SK-N-SH (cell line): Measurements from ENCODE around the gene PLEKHG2. TPM values are rescaled to one million over a fixed set of nuclear protein-coding genes. Genes with fewer than 3 reads are reported as not detected.

Experiments used
- CTCF ChIA-PET: fragments of 300-600, 350-600 bp; formaldehyde crosslinking; extraction: SDS; loops from one replicate; lab custom pipeline; 2021; lab: Yijun Ruan, JAX
- POLR2A ChIA-PET: fragments of 350-600 bp; sonication (Branson Sonifier 250); formaldehyde crosslinking; extraction: SDS; loops from one replicate; lab custom pipeline; 2020; ENCODE audit warnings: antibody characterized with exemption, inconsistent platforms; lab: Yijun Ruan, JAX
- DNase-seq: peaks from one replicate; pipeline ENCODE4 v3.0.0; 2012
- H2AFZ ChIP-seq: fragments of 200-600 bp; sonication (generic); 2 replicates; pipeline ENCODE4 v1.8.1; 2016; ENCODE audit warnings: antibody characterized with exemption, mild to moderate bottlenecking, low read depth
- H3F3A ChIP-seq: fragments of 200-600 bp; sonication (generic); replicated peaks from 2 replicates; pipeline ENCODE3; 2016; ENCODE audit warnings: antibody characterized with exemption, mild to moderate bottlenecking; ENCODE audit not compliant: insufficient read depth
- H3K27ac ChIP-seq, 2 experiments: fragments of 200-500 bp in 1 of 2; fragments of 200-600 bp in 1 of 2; sonication (Bioruptor generic) in 1 of 2; sonication (generic), shearing (Covaris generic) in 1 of 2; 2 replicates each; pipeline versions ENCODE4 v1.5.1 to v1.6.1; 2014 to 2016; ENCODE audit warnings: low read depth in 2 of 2, inconsistent platforms in 1 of 2, low read length in 1 of 2, mild to moderate bottlenecking in 1 of 2, mixed read lengths in 1 of 2
- H3K27me3 ChIP-seq: fragments of 200-600 bp; sonication (generic), shearing (Covaris generic); 2 replicates; pipeline ENCODE4 v1.6.1; 2016; ENCODE audit warnings: mixed run types; ENCODE audit not compliant: insufficient read depth
- H3K36me3 ChIP-seq, 2 experiments: fragments of 200-500 bp in 1 of 2; fragments of 200-600 bp in 1 of 2; sonication (Bioruptor generic) in 1 of 2; sonication (generic) in 1 of 2; replicated peaks in 1 of 2; 2 replicates each; pipeline versions ENCODE3 to v1.5.1; 2014 to 2016; ENCODE audit warnings: low read length in 1 of 2, mild to moderate bottlenecking in 1 of 2; ENCODE audit not compliant: insufficient read depth in 2 of 2, control insufficient read depth in 1 of 2
- H3K4me1 ChIP-seq, 2 experiments: fragments of 200-500 bp in 1 of 2; fragments of 200-600 bp in 1 of 2; sonication (Bioruptor generic) in 1 of 2; sonication (generic), shearing (Covaris generic) in 1 of 2; 2 replicates each; pipeline versions ENCODE4 v1.5.1 to v1.6.1; 2014 to 2016; ENCODE audit warnings: low read depth in 1 of 2, low read length in 1 of 2, mixed run types in 1 of 2; ENCODE audit not compliant: insufficient read depth in 2 of 2, control insufficient read depth in 1 of 2
- H3K4me2 ChIP-seq: fragments of 200-600 bp; sonication (generic), shearing (Covaris generic); 2 replicates; pipeline ENCODE4 v1.6.1; 2017; ENCODE audit warnings: mixed run types
- H3K4me3 ChIP-seq, 2 experiments: fragments of 200-500 bp in 1 of 2; fragments of 200-600 bp in 1 of 2; sonication (Bioruptor generic) in 1 of 2; sonication (generic), shearing (Covaris generic) in 1 of 2; 2 replicates each; pipeline versions ENCODE4 v1.5.1 to v1.8.1; 2014 to 2016; ENCODE audit warnings: low read depth in 2 of 2, inconsistent platforms in 1 of 2, low read length in 1 of 2, mild to moderate bottlenecking in 1 of 2, mixed read lengths in 1 of 2, moderate library complexity in 1 of 2
- H3K79me2 ChIP-seq: fragments of 200-600 bp; sonication (generic); 2 replicates; pipeline ENCODE4 v1.8.1; 2017; ENCODE audit warnings: mild to moderate bottlenecking; ENCODE audit not compliant: insufficient read depth
- H3K9ac ChIP-seq: fragments of 200-600 bp; sonication (generic); 2 replicates; pipeline ENCODE4 v1.6.1; 2017; ENCODE audit warnings: mixed run types
- H3K9me2 ChIP-seq: fragments of 200-600 bp; sonication (generic); 2 replicates; pipeline ENCODE4 v1.6.1; 2017; ENCODE audit warnings: mixed run types
- H3K9me3 ChIP-seq: fragments of 200-600 bp; sonication (generic); 2 replicates; pipeline ENCODE4 v1.6.1; 2017; ENCODE audit warnings: mixed run types, mild to moderate bottlenecking, moderate library complexity
- H4K20me1 ChIP-seq: fragments of 200-600 bp; sonication (generic); 2 replicates; pipeline ENCODE4 v1.6.1; 2017; ENCODE audit warnings: mild to moderate bottlenecking, mixed run types; ENCODE audit not compliant: insufficient read depth
- ELF1 ChIP-seq: IDR thresholded peaks from 2 replicates; pipeline ENCODE4 v1.4.0; 2012
- EP300 ChIP-seq, 2 experiments: IDR thresholded peaks; 2 replicates each; pipeline versions ENCODE4 v1.4.0 to v1.6.1; 2012; ENCODE audit warnings: borderline replicate concordance in 1 of 2, low read depth in 1 of 2, low read length in 1 of 2
- EZH2phosphoT487 ChIP-seq: fragments of 200-600 bp; sonication (generic); IDR thresholded peaks from 2 replicates; pipeline ENCODE4 v1.6.1; 2017; ENCODE audit warnings: low read depth, mixed run types, mild to moderate bottlenecking, antibody characterized with exemption, moderate library complexity, borderline replicate concordance
- FOXM1 ChIP-seq: IDR thresholded peaks from 2 replicates; pipeline ENCODE4 v1.4.0; 2012; ENCODE audit warnings: low read depth, mild to moderate bottlenecking
- GABPA ChIP-seq: IDR thresholded peaks from 2 replicates; pipeline ENCODE4 v1.4.0; 2012; ENCODE audit warnings: low read depth, mild to moderate bottlenecking
- GATA2 ChIP-seq: sonication (generic); formaldehyde crosslinking; IDR thresholded peaks from 2 replicates; pipeline ENCODE4 v1.5.0; 2020; ENCODE audit warnings: mild to moderate bottlenecking, missing genetic modification reagents
- JUND ChIP-seq: IDR thresholded peaks from 2 replicates; pipeline ENCODE4 v1.4.0; 2012
- MXI1 ChIP-seq: IDR thresholded peaks from 2 replicates; pipeline ENCODE4 v1.6.1; 2012; ENCODE audit warnings: mild to moderate bottlenecking, low read depth, low read length, improper control_type of control experiment
- NFIC ChIP-seq: IDR thresholded peaks from 2 replicates; pipeline ENCODE4 v1.4.0; 2012; ENCODE audit warnings: borderline replicate concordance
- POLR2AphosphoS5 ChIP-seq: IDR thresholded peaks from 2 replicates; pipeline ENCODE4 v1.6.1; 2012; ENCODE audit warnings: low read depth, low read length
- RCOR1 ChIP-seq: fragments of 150-350 bp; IDR thresholded peaks from 2 replicates; pipeline ENCODE4 v1.6.1; 2017; ENCODE audit warnings: antibody characterized with exemption, low read length
- SIN3A ChIP-seq: IDR thresholded peaks from 2 replicates; pipeline ENCODE4 v1.6.1; 2012; ENCODE audit warnings: low read depth, mild to moderate bottlenecking, low read length, moderate library complexity, borderline replicate concordance
- TAF1 ChIP-seq: IDR thresholded peaks from 2 replicates; pipeline ENCODE4 v1.6.1; 2012; ENCODE audit warnings: low read depth, mild to moderate bottlenecking, low read length, moderate library complexity, borderline replicate concordance
- TCF12 ChIP-seq: IDR thresholded peaks from 2 replicates; pipeline ENCODE4 v1.4.0; 2012
- TEAD4 ChIP-seq: IDR thresholded peaks from 2 replicates; pipeline ENCODE4 v1.4.0; 2012; ENCODE audit warnings: mild to moderate bottlenecking, borderline replicate concordance; ENCODE audit not compliant: insufficient read depth
- YY1 ChIP-seq: IDR thresholded peaks from 2 replicates; pipeline ENCODE4 v1.4.0; 2012; ENCODE audit warnings: low read depth, mild to moderate bottlenecking
- WGBS: methylation state at CpG from one replicate; pipeline ENCODE4 v1.1.6; 2017; ENCODE audit warnings: low lambda C conversion rate; 5-methylcytosine and 5-hydroxymethylcytosine counted together
- polyA plus RNA-seq, 3 experiments: library from polyadenylated mRNA; depleted of rRNA; stranded (reverse); fragments of >200 nt; gene quantifications; 2 replicates each; pipeline ENCODE4 v1.2.3, GENCODE V29; 2012
- TF ChIP-seq, protein P1 (sequence below): IDR thresholded peaks from 2 replicates; pipeline ENCODE4; 2012
- TF ChIP-seq, protein P2 (sequence below): IDR thresholded peaks from 2 replicates; pipeline ENCODE4 v1.4.0; 2012; ENCODE audit warnings: low read depth, borderline replicate concordance
- TF ChIP-seq, protein P3 (sequence below): IDR thresholded peaks from 2 replicates; pipeline ENCODE4 v1.4.0; 2012; ENCODE audit warnings: low read depth
- TF ChIP-seq, protein P4 (sequence below): IDR thresholded peaks from 2 replicates; pipeline ENCODE4 v1.6.1; 2012; ENCODE audit warnings: mild to moderate bottlenecking, low read depth, low read length, moderate library complexity
- TF ChIP-seq, protein P5 (sequence below): fragments of 150-350 bp; IDR thresholded peaks from 2 replicates; pipeline ENCODE4 v1.6.1; 2016; ENCODE audit warnings: mild to moderate bottlenecking, low read depth, low read length

PLEKHG2 gene
- polyA plus RNA-seq, 1 of the 3 experiments (the other 2 are of a cell fraction), result 13.6 TPM

DNA sequence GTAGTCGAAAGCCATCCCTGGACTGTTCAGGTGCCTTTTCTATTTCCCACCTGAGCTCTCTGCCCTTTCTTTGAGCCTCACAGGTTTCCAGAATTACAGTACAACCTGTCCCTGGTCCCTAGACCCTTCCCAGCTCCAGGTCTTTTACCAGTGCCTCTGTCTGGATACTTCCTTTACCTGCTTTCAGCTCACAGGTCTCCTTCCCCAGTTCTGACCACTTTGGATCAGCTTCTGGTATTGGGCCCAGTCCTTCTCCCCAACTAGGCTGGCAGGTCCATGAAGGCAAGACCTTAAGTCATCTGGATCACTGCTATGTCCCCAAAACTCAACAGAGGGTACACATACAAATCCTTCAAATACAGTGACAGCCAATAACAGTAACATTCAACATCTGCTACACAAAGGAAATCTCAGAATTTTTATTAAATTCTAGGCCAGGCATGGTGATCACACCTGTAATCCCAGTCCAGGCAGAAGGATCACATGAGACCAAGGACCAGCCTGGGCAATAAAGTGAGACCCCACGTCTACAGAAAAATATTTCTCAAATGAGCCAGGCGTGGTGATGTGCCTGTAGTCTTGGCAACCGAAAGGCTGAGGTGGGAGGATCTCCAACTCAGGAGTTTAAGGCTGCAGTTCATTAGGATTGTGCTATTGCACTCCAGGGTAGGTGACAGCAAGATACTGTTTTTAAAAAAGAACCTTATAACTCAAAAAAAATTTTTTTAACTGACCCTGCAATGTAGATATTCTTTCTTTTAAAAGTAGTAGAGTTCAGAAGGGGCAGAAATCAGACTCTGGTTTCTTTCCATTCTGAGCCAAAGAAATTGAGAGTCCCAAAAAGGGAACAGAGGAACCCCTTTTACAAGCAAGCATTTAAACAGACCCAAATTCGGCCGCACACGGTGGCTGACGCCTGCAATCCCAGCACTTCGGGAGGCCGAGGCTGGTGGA lies 21.9 kb downstream of the PLEKHG2 start (continued):
- TF ChIP-seq, protein P1, sequence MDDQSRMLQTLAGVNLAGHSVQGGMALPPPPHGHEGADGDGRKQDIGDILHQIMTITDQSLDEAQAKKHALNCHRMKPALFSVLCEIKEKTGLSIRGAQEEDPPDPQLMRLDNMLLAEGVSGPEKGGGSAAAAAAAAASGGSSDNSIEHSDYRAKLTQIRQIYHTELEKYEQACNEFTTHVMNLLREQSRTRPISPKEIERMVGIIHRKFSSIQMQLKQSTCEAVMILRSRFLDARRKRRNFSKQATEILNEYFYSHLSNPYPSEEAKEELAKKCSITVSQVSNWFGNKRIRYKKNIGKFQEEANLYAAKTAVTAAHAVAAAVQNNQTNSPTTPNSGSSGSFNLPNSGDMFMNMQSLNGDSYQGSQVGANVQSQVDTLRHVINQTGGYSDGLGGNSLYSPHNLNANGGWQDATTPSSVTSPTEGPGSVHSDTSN, result no peak
- TF ChIP-seq EZH2phosphoT487 (no peak), TCF12 (no peak), NFIC (no peak), FOXM1 (no peak), TEAD4 (no peak), TAF1 (no peak), GATA2 (no peak), JUND (no peak)
- TF ChIP-seq, protein P2, sequence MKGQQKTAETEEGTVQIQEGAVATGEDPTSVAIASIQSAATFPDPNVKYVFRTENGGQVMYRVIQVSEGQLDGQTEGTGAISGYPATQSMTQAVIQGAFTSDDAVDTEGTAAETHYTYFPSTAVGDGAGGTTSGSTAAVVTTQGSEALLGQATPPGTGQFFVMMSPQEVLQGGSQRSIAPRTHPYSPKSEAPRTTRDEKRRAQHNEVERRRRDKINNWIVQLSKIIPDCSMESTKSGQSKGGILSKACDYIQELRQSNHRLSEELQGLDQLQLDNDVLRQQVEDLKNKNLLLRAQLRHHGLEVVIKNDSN, result no peak
- TF ChIP-seq, protein P3, sequence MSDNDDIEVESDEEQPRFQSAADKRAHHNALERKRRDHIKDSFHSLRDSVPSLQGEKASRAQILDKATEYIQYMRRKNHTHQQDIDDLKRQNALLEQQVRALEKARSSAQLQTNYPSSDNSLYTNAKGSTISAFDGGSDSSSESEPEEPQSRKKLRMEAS, result no peak

DNA sequence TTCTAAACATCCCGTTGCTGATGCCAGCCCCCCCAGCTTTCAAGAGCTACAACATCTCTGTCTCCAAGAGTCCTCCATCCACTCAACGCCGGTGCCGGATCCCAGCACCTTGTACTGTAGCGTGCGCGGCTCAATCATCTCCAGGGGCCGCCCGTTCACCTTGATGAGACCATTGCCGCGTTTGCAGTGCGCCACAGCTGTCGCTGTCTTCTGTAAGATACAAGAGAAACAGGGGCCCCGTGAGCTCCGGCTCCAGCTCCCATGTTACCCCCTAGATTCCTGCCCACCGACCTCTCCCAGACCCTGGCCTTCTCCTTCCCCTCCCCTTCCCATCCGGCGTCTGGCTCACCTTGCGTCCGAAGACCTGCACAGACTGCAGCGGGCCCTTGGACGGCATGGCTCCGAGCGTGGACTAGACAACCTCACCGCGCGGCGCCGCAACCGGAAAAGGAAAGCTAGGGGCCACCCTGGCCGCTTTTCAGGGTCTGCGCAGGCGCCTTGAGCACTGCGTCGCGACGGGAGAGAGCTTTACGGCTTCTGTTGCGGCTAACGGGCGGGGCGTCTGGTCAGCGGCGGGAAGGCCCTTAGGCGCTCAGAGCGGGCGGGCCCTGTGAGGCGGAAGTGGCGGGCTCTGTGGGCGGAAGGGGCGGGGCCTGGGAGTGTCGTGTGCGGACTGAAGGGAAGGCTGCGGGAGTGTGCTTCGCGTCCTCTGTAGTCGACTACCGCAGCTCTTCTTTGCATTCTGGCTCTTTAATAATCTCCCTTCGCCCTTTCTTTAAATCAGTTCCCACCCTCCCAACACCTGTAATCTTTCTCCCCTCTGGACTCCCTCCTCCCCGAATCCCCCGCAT lies 23.3 kb downstream of the PLEKHG2 start, which contains the start of gene RPS16:
RPS16 (minus strand) TSS at position 451 of the 851 bp plus-strand sequence; CDS start at position 397, 54 bp downstream.
- Histone ChIP-seq H3K36me3 (peaks cover 21 to 33% of the 10 kb centered on the region in 2 experiments), H3K9me2 (no peaks in the 10 kb centered on the region), H3K27ac (peak within 1 kb of the TSS; percentile 85 to 92), H3K4me3 (peak within 1 kb of the TSS; percentile 68 to 100), H3F3A (peaks cover 42% of the 10 kb centered on the region), H3K27me3 (no peaks in the 10 kb centered on the region), H2AFZ (no peak within 1 kb of the TSS; the same call in 1 of the 2 replicates), H3K9ac (peak within 1 kb of the TSS; percentile 99), H4K20me1 (peaks cover 14% of the 10 kb centered on the region), H3K9me3 (no peaks in the 10 kb centered on the region), H3K4me1 (peaks cover 15 to 17% of the 10 kb centered on the region in 2 experiments; a peak in 2 of 4 replicates), H3K79me2 (peaks cover 25% of the 10 kb centered on the region), H3K4me2 (peak within 1 kb of the TSS; percentile 99)
- DNase-seq, result peak; percentile 95
- WGBS, result 1% methylated on average over 43 of the region's 61 CpGs
- ChIA-PET POLR2A (interaction anchor here (0.6 to 1.7 kb wide), 28 partner anchors 9 to 1061 kb away, joined by 3 to 39 read pairs (median 5); partner anchors contain the start of genes DYRK1B, EID2B, FBL and MED29), CTCF (interaction anchor here (0.7 to 3.4 kb wide), 15 partner anchors 9 to 116 kb away, joined by 3 to 18 read pairs (median 3); partner anchors contain the start of genes EID2, EID2B, PAF1 and PLEKHG2)
- TF ChIP-seq, protein P3, result peak; percentile 96
- peak; percentile 60 for TF ChIP-seq YY1
- peak; percentile 9; the same call in 1 of the 2 replicates for TF ChIP-seq RCOR1
- TF ChIP-seq FOXM1, result no peak
- peak; percentile 98 for TF ChIP-seq MXI1
- TF ChIP-seq EP300 (IDR thresholded peaks at IDR 0.05; ENCODE audit: borderline replicate concordance in 1 of 2, low read depth in 1 of 2, low read length in 1 of 2), result peak in 1 of 2 experiments; percentile 32; a peak in 2 of 4 replicates
- TF ChIP-seq, protein P4, sequence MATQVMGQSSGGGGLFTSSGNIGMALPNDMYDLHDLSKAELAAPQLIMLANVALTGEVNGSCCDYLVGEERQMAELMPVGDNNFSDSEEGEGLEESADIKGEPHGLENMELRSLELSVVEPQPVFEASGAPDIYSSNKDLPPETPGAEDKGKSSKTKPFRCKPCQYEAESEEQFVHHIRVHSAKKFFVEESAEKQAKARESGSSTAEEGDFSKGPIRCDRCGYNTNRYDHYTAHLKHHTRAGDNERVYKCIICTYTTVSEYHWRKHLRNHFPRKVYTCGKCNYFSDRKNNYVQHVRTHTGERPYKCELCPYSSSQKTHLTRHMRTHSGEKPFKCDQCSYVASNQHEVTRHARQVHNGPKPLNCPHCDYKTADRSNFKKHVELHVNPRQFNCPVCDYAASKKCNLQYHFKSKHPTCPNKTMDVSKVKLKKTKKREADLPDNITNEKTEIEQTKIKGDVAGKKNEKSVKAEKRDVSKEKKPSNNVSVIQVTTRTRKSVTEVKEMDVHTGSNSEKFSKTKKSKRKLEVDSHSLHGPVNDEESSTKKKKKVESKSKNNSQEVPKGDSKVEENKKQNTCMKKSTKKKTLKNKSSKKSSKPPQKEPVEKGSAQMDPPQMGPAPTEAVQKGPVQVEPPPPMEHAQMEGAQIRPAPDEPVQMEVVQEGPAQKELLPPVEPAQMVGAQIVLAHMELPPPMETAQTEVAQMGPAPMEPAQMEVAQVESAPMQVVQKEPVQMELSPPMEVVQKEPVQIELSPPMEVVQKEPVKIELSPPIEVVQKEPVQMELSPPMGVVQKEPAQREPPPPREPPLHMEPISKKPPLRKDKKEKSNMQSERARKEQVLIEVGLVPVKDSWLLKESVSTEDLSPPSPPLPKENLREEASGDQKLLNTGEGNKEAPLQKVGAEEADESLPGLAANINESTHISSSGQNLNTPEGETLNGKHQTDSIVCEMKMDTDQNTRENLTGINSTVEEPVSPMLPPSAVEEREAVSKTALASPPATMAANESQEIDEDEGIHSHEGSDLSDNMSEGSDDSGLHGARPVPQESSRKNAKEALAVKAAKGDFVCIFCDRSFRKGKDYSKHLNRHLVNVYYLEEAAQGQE, result peak; percentile 61
- TF ChIP-seq TAF1, result peak; percentile 99
- TF ChIP-seq POLR2AphosphoS5, result peak; percentile 99
- TF ChIP-seq, protein P5, sequence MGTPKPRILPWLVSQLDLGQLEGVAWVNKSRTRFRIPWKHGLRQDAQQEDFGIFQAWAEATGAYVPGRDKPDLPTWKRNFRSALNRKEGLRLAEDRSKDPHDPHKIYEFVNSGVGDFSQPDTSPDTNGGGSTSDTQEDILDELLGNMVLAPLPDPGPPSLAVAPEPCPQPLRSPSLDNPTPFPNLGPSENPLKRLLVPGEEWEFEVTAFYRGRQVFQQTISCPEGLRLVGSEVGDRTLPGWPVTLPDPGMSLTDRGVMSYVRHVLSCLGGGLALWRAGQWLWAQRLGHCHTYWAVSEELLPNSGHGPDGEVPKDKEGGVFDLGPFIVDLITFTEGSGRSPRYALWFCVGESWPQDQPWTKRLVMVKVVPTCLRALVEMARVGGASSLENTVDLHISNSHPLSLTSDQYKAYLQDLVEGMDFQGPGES, result no peak
- TF ChIP-seq GABPA, result peak; percentile 90
- peak; percentile 95 for TF ChIP-seq SIN3A
- peak; percentile 82 for TF ChIP-seq ELF1
